HG03460 (cell line): Measurements from ENCODE around the gene PTH1R.

ENCODE experiments used
- ATAC-seq: cut with Tn5 transposase; IDR thresholded peaks from one replicate; pipeline ENCODE4 v1.9.1; 2021; ENCODE audit not compliant: unreplicated experiment

PTH1R gene

GRCh38 chr3:46881596-46882376, 4.3 kb downstream of the PTH1R start:
- ATAC-seq = no peak

GRCh38 chr3:46882377-46883053, 5.0 kb downstream of the PTH1R start:
- ATAC-seq = no peak

- ATAC-seq = no peak
These were observed 5.7 kb downstream of the PTH1R start for GRCh38 chr3:46883054-46883829.

- ATAC-seq = no peak
These were observed 6.3 kb downstream of the PTH1R start for GRCh38 chr3:46883830-46884185.

- no peak for ATAC-seq
These were observed 6.9 kb downstream of the PTH1R start for GRCh38 chr3:46884427-46884826.

- ATAC-seq = no peak
These were observed 7.4 kb downstream of the PTH1R start for GRCh38 chr3:46884929-46885328.

GRCh38 chr3:46885612-46886011, 8.1 kb downstream of the PTH1R start:
- no peak for ATAC-seq

- ATAC-seq = no peak
These were observed 10.5 kb downstream of the PTH1R start for GRCh38 chr3:46887980-46888494.

- ATAC-seq = no peak
These were observed 11.2 kb downstream of the PTH1R start for GRCh38 chr3:46888705-46889104.

GRCh38 chr3:46889381-46890110, 12.0 kb downstream of the PTH1R start:
- ATAC-seq = no peak

- no peak for ATAC-seq
These were observed 12.6 kb downstream of the PTH1R start for GRCh38 chr3:46890132-46890531.

GRCh38 chr3:46891132-46891531, 13.6 kb downstream of the PTH1R start:
- no peak for ATAC-seq

GRCh38 chr3:46892285-46893145, 15.0 kb downstream of the PTH1R start:
- ATAC-seq = no peak

GRCh38 chr3:46893146-46893748, 15.7 kb downstream of the PTH1R start:
- ATAC-seq = no peak

GRCh38 chr3:46893763-46894162, 16.2 kb downstream of the PTH1R start:
- ATAC-seq = no peak

GRCh38 chr3:46894256-46894655, 16.7 kb downstream of the PTH1R start:
- ATAC-seq = no peak

GRCh38 chr3:46895204-46895660, 17.7 kb downstream of the PTH1R start:
- no peak for ATAC-seq

- no peak for ATAC-seq
These were observed 18.2 kb downstream of the PTH1R start for GRCh38 chr3:46895761-46896160.

- ATAC-seq = no peak
These were observed 18.9 kb downstream of the PTH1R start for GRCh38 chr3:46896386-46896785.

- ATAC-seq = no peak
These were observed 19.5 kb downstream of the PTH1R start for GRCh38 chr3:46897031-46897430.
